Islet of Langerhans (tissue), 1 donor: ENCODE measurements around the gene ATP1B1.
A peak's percentile ranks its signal among the peaks of the same experiment; 100 is the strongest.

Experiments used
- FAIRE-seq: peaks from one replicate; lab custom pipeline; 2011; peaks lifted over from hg19 to GRCh38; lab: Jason Lieb, UNC

Gene ATP1B1

GRCh38 chr1:169094897-169095569 lies 11.5 kb upstream of the ATP1B1 start:
- no peak for FAIRE-seq

GRCh38 chr1:169098380-169098779 lies 8.1 kb upstream of the ATP1B1 start:
- no peak for FAIRE-seq

DNA sequence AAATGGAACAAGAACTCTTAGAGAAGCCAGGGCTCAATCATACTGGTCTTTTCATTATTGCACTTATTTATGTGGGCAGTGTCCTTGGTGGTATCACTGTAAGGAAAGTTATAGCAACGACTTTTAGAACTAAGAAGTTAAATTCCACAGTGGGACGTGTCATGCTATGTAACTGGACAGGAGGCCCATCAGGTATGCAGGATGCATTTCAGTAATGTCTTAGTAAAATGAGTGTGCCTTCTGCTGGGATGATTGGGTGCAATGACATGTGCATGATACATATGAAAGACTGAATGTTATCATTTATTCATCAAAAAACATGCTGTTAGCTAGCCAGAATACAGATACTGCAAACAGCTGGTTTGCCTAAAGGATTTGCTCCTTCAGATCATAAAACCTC lies 6.9 kb upstream of the ATP1B1 start:
- FAIRE-seq = no peak

GRCh38 chr1:169100208-169100607 lies 6.3 kb upstream of the ATP1B1 start:
- FAIRE-seq = peak; percentile 27

DNA sequence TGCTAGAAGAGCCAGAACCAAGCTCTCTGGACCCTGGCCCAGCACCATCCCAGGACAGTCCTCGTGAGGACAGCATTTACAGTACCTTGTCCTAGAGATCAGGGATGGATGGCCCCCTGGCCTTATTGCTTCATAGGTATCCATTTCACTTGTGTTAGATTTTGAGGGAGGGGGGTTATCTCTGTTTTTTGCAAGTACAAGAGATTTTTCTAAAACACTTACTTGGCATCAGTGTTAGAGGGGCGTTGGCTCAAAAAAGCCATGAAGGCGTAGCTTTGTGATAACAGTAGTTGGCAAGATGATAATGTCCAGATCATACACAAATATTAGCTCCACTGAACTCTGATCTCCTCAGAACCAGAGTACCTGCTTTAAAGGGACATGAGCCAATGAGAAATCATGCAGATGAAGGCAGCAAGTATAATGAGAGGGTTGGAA lies 5.8 kb upstream of the ATP1B1 start:
- FAIRE-seq = no peak

GRCh38 chr1:169102567-169102966 lies 3.9 kb upstream of the ATP1B1 start:
- FAIRE-seq = no peak

GRCh38 chr1:169103002-169103401 lies 3.5 kb upstream of the ATP1B1 start:
- FAIRE-seq = no peak

- no peak for FAIRE-seq
These were observed 3.0 kb upstream of the ATP1B1 start for GRCh38 chr1:169103480-169103893.

DNA sequence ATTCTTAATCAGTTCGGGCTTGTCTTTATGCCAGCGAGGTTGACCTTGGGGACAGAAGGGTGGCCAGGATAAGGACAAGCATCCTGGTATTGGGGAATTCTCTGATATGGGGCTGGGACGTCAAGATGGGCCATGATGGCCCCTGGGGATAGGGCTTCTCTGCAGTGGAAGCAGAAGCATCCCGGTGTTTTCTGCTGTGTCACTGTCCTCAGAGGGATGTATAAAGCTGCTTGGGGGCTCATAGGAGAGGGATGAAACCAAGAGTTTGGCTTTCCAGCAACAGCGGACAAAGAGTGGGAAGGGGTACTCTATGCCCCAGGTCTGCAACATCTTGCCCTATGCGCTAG lies 1.4 kb upstream of the ATP1B1 start:
- no peak for FAIRE-seq

GRCh38 chr1:169105434-169106094 lies 926 bp upstream of the ATP1B1 start:
- no peak for FAIRE-seq

GRCh38 chr1:169106921-169107602 lies 572 bp downstream of the ATP1B1 start:
- FAIRE-seq = no peak

DNA sequence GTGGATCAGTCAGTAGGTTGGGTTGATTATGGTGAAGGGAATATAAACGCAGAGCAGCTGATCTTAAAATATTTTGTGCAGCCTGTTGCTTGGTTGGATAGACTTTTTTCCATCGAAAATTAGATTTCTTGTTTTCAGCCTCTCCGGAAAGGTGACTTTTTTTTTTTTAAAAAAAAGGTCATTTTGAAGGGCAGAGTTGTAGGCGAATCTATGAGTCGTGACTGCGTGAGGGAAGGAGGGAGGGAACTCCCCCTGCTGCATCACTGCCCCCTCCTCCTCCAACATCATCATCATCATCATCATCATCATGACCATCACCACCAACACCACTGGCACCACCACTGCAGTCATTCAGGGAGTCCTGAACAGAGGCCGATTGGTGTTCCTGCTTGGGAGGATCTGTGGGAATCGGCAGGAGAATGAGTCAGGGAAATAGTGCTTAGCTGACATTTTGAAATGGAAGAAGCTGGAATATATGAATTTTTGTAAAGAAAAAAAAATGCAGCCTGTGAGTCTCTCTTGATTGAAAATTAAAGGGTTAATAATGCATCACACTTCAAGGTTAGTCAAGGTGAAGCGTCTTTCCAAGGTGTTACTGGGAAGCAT lies 1.2 kb downstream of the ATP1B1 start:
- FAIRE-seq = no peak

- no peak for FAIRE-seq
These were observed 1.7 kb downstream of the ATP1B1 start for GRCh38 chr1:169108223-169108622.

GRCh38 chr1:169108863-169109560 lies 2.5 kb downstream of the ATP1B1 start:
- FAIRE-seq = no peak

DNA sequence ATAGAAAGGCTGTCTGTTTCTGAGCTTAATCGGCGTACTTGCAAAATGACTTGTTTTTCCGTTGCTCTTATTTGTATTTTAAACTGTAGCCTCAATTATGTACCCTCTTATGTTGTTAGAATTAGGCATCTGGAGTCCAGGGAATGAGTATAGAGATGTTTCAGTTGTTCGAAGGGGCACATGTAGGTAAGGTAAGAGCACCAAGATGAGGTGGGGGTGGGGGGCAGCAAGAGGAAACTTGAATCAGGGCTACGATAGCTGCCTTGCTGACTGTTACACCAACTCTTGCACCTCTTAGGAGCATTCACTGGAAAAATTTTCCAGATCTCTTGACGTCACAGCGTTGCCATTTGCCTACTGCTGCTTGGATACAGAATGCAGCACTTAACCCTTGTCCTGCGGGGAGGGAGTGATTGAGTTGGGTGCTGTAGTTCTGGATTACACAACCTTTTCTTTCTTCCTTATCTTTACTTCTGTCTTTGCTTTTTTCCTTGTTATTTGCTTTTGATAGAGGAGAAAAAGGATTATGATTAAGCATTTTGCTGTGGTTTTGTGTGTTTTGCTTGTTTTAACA lies 3.2 kb downstream of the ATP1B1 start:
- FAIRE-seq = peak; percentile 97

DNA sequence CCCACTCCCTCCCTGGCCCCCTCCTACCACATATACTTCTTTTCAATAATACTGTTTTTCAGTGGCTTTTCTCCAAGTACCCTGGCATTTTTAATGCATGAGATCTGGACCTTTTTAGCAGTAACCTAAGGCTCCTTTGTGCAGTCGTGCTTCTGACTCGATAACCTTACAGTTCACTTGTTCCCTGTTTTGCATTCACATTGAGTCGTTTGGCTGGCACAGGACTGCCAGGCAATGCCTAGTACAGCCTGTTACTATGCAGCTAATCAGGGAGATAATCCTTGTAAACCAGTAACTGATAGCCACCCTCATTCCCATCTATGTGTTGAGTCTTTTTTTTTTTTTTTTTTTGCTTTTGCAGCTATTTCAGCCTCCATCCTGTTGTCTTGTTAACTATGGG lies 3.7 kb downstream of the ATP1B1 start:
- FAIRE-seq = peak; percentile 62

DNA sequence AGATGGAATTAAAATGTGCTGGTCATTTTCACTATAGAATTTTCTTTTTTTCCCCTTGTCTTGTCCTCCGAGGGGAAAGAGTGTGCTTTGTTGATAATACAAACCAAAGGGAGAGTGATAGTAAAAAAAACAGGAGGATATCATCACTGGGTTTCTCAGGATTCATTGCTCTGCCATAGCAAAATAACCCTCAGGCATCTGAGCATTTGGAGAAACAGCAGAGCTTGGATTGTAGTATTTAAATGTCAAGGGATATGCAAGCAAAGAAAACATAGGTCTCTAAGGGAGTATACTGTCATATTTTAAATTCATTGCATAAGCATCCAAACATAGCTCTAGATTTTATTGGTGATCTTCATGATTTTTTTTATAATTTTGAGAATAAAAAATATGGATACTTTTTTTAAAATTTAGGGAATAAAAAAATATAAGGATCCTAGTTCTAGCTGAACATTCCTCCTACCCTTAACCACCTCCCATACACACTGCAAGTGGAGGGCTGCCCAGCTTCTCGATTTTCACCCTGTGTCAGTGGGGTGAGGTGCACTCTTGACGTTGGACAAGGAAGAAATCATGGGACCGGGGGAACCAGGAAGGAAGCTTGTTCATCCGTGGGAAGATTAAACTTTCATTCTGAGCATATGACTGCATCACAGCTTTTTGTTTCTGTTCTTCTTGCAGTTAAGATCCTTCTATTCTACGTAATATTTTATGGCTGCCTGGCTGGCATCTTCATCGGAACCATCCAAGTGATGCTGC lies 4.4 kb downstream of the ATP1B1 start:
- no peak for FAIRE-seq

GRCh38 chr1:169111472-169111871 lies 5.0 kb downstream of the ATP1B1 start:
- FAIRE-seq = no peak

DNA sequence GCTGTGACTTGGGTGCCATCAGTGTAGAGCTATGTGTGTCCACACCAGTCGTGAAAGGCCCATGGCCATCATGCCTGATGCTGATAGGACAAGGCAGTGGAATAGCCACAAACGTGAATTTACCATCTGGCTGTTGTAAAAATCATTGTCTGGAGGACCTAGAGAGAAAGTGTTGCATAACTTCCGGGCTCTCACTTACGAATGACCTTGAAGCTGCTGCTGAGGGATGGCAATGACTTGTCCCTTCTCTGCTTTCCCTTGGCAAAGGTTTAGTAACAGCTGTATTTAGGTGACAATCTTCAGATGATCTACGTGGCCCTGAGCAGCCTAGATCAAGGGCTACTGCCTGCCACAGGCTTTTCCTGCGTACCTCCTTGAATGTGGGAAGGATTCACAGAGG lies 5.8 kb downstream of the ATP1B1 start:
- no peak for FAIRE-seq

GRCh38 chr1:169113613-169114119 lies 7.2 kb downstream of the ATP1B1 start:
- FAIRE-seq = no peak

DNA sequence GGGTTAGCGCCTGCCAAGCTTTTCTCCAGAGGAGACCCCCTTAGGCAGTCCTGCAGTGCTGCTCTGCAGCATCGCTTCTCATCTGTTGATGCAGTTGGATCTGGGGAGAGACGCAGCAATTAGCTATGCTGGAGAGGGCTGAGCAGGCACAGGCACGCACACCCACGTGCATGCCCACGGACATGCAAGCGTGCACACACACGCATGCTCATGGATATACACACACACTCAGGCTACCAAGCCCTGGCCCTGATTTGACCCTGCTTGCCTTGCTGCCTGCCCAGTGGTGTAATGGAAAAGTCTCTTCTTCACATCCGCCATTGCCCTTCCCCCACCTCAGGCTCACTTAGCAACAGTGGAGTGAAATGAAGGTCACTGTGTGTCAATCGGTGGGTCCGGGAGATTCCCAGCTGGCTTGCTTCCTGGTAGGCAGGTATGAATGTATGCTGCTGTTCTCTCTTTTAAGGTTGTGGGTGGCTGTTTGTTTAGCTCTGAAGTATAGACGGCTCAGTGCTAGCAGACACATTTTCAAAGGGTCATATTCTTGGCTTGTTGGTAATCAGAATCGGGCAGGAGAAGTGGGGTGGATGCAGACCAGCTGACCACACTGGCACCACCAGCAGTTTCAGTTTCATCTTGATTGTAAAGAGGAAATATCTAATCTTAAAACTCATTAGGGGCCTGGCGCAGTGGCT lies 9.5 kb downstream of the ATP1B1 start:
- FAIRE-seq = peak; percentile 70
